ENCODE results near the gene SMU1. TPM values are rescaled to one million over a fixed set of nuclear protein-coding genes. Genes with fewer than 3 reads are reported as not detected.
A peak's percentile ranks its signal among the peaks of the same experiment; 100 is the strongest.

SMU1 gene
- total RNA-seq, 1 donor from 2014 or later = 30.1 TPM

GRCh38 chr9:33044162-33044673, 32.3 kb downstream of the SMU1 start:
- H3K9me3 Mint-ChIP-seq = no peaks in the 10 kb centered on the region
- peaks cover 10% of the 10 kb centered on the region for H3K36me3 Mint-ChIP-seq (ENCODE audit: low read depth)
- H3K4me3 Mint-ChIP-seq = peak overlapping the region; percentile 88
- TF ChIP-seq CTCF (conservative IDR thresholded peaks at IDR 0.05) = no peak
- peaks cover 21% of the 10 kb centered on the region for H3K4me1 Mint-ChIP-seq
- peak; percentile 68 for DNase-seq (ENCODE audit: low read depth, low spot score)
- H3K27ac Mint-ChIP-seq (ENCODE audit: unreplicated experiment) = peak overlapping the region; percentile 88
- H3K27me3 Mint-ChIP-seq (ENCODE audit: low read depth) = no peaks in the 10 kb centered on the region

- Mint-ChIP-seq H3K27me3 (ENCODE audit: low read depth) (no peaks in the 10 kb centered on the region), H3K9me3 (no peaks in the 10 kb centered on the region), H3K27ac (ENCODE audit: unreplicated experiment) (peak overlapping the region; percentile 88), H3K4me1 (peaks cover 21% of the 10 kb centered on the region), H3K36me3 (ENCODE audit: low read depth) (peaks cover 13% of the 10 kb centered on the region), H3K4me3 (peak overlapping the region; percentile 88)
- TF ChIP-seq CTCF (conservative IDR thresholded peaks at IDR 0.05) = no peak
- no peak for DNase-seq (ENCODE audit: low read depth, low spot score)
Observed at GRCh38 chr9:33043671-33044070, 32.8 kb downstream of the SMU1 start.

- Mint-ChIP-seq H3K9me3 (no peaks in the 10 kb centered on the region), H3K27me3 (ENCODE audit: low read depth) (no peaks in the 10 kb centered on the region), H3K27ac (ENCODE audit: unreplicated experiment) (no peak overlapping the region), H3K4me1 (peaks cover 21% of the 10 kb centered on the region), H3K4me3 (peak overlapping the region; percentile 88), H3K36me3 (ENCODE audit: low read depth) (peaks cover 10% of the 10 kb centered on the region)
- no peak for TF ChIP-seq CTCF (conservative IDR thresholded peaks at IDR 0.05)
- DNase-seq (ENCODE audit: low read depth, low spot score) = no peak
Observed at GRCh38 chr9:33042473-33042872, 34.0 kb downstream of the SMU1 start.

- H3K27ac Mint-ChIP-seq (ENCODE audit: unreplicated experiment) = no peak overlapping the region
- no peak for TF ChIP-seq CTCF (conservative IDR thresholded peaks at IDR 0.05)
- no peak for DNase-seq (ENCODE audit: low read depth, low spot score)
- peak overlapping the region; percentile 88 for H3K4me3 Mint-ChIP-seq
- no peaks in the 10 kb centered on the region for H3K9me3 Mint-ChIP-seq
- H3K27me3 Mint-ChIP-seq (ENCODE audit: low read depth) = no peaks in the 10 kb centered on the region
- peaks cover 13% of the 10 kb centered on the region for H3K36me3 Mint-ChIP-seq (ENCODE audit: low read depth)
- H3K4me1 Mint-ChIP-seq = peaks cover 21% of the 10 kb centered on the region
Observed at GRCh38 chr9:33041432-33042188, 34.9 kb downstream of the SMU1 start.

GRCh38 chr9:33040792-33041431, 35.6 kb downstream of the SMU1 start:
- Mint-ChIP-seq H3K27me3 (ENCODE audit: low read depth) (no peaks in the 10 kb centered on the region), H3K9me3 (no peaks in the 10 kb centered on the region), H3K4me1 (peaks cover 21% of the 10 kb centered on the region), H3K36me3 (ENCODE audit: low read depth) (peaks cover 15% of the 10 kb centered on the region), H3K4me3 (peak overlapping the region; percentile 27), H3K27ac (ENCODE audit: unreplicated experiment) (no peak overlapping the region)
- no peak for DNase-seq (ENCODE audit: low read depth, low spot score)
- TF ChIP-seq CTCF (conservative IDR thresholded peaks at IDR 0.05) = no peak

All from neural crest cell (in vitro differentiated cells).